HepG2 (cell line): ENCODE results near the gene NRL. TPM values are rescaled to one million over a fixed set of nuclear protein-coding genes. Genes with fewer than 3 reads are reported as not detected.

ENCODE experiments used
- ATF6 ChIP-seq: sonication (generic); formaldehyde crosslinking; conservative IDR thresholded peaks from 2 replicates; pipeline ENCODE4 v1.4.0; 2020; ENCODE audit warnings: missing genetic modification reagents
- CEBPZ ChIP-seq: IDR thresholded peaks from 2 replicates; pipeline ENCODE4 v1.6.1; 2012; ENCODE audit warnings: low read length, improper control_type of control experiment
- DRAP1 ChIP-seq: IDR thresholded peaks from 2 replicates; pipeline ENCODE4 v1.6.1; 2016; ENCODE audit warnings: missing genetic modification reagents, missing compliant biosample characterization
- IKZF4 ChIP-seq: sonication (generic); formaldehyde crosslinking; IDR thresholded peaks from 2 replicates; pipeline ENCODE4 v1.5.1; 2020; ENCODE audit warnings: borderline replicate concordance, mild to moderate bottlenecking, low read depth, missing genetic modification reagents; ENCODE audit errors: not compliant biosample characterization
- MBNL3 ChIP-seq: fragments of 250-450 bp; sonication (Bioruptor Pico); conservative IDR thresholded peaks from 2 replicates; pipeline ENCODE4 v1.8.0; 2022; ENCODE audit warnings: mild to moderate bottlenecking, inconsistent platforms
- RAD21 ChIP-seq: fragments of 450-650 bp; formaldehyde crosslinking; IDR thresholded peaks from 2 replicates; pipeline ENCODE4 v1.5.0; 2020; ENCODE audit warnings: mild to moderate bottlenecking
- SP5 ChIP-seq: IDR thresholded peaks from 2 replicates; pipeline ENCODE4 v1.6.1; 2016; ENCODE audit warnings: low read depth, borderline replicate concordance
- TBX3 ChIP-seq: fragments of 450-650 bp; IDR thresholded peaks from 2 replicates; pipeline ENCODE4 v1.6.1; 2017; ENCODE audit warnings: antibody characterized with exemption, mild to moderate bottlenecking, inconsistent platforms, borderline replicate concordance
- TERF1 ChIP-seq: sonication (generic); formaldehyde crosslinking; IDR thresholded peaks from 2 replicates; pipeline ENCODE4 v1.8.0; 2022; ENCODE audit warnings: mild to moderate bottlenecking, missing genetic modification reagents, moderate library complexity
- ZFP41 ChIP-seq: sonication (generic); formaldehyde crosslinking; IDR thresholded peaks from 2 replicates; pipeline ENCODE4 v1.4.0; 2020; ENCODE audit warnings: mild to moderate bottlenecking, missing genetic modification reagents, borderline replicate concordance
- ZKSCAN5 ChIP-seq: sonication (generic); formaldehyde crosslinking; IDR thresholded peaks from 2 replicates; pipeline ENCODE4 v1.5.1; 2020; ENCODE audit warnings: mild to moderate bottlenecking, missing genetic modification reagents
- ZMAT5 ChIP-seq: sonication (generic); formaldehyde crosslinking; IDR thresholded peaks from 2 replicates; pipeline ENCODE4 v1.5.0; 2020; ENCODE audit warnings: mild to moderate bottlenecking, low read depth, missing genetic modification reagents, borderline replicate concordance
- ZNF501 ChIP-seq: sonication (generic); formaldehyde crosslinking; IDR thresholded peaks from 2 replicates; pipeline ENCODE4 v1.5.1; 2020; ENCODE audit warnings: mild to moderate bottlenecking, moderate library complexity, missing genetic modification reagents
- ZNF672 ChIP-seq: sonication (generic); formaldehyde crosslinking; IDR thresholded peaks from 2 replicates; pipeline ENCODE4 v1.8.1; 2022; ENCODE audit warnings: missing genetic modification reagents
- polyA plus RNA-seq, 8 experiments: library from polyadenylated mRNA; depleted of rRNA in 3 of 8; stranded (reverse) in 7 of 8; unstranded in 1 of 8; fragments of >200 nt; fragmentation: Illumina TruSeq in 4 of 8; extraction: Trizol in 4 of 8; gene quantifications; 2 replicates each; pipeline versions ENCODE4 v1.2.1 to v1.2.3, GENCODE V29; 2011 to 2016; ENCODE audit warnings: low read depth in 4 of 8, missing spikeins in 1 of 8, mixed read lengths in 1 of 8; ENCODE audit not compliant: insufficient read depth in 1 of 8
- total RNA-seq, 5 experiments: library from RNA; depleted of rRNA; stranded (reverse); fragments of >200 nt; fragmentation: Illumina TruSeq; extraction: Trizol; gene quantifications; 2 replicates each; pipeline ENCODE4 v1.2.3, GENCODE V29; 2016; ENCODE audit warnings: low read depth in 1 of 5

The NRL gene
- total and polyA plus RNA-seq, 2 of the 13 experiments (the other 11 are each of a cell fraction or from before 2014, with no cell fraction given) = 2.5 to 4.7 TPM

- TF ChIP-seq CEBPZ = peak; percentile 88
- TF ChIP-seq TBX3 = peak; percentile 95
- peak; percentile 95; the same call in 1 of the 2 replicates for TF ChIP-seq ZFP41
- TF ChIP-seq DRAP1 (CRISPR knock-in tag) = peak; percentile 89
- TF ChIP-seq ZKSCAN5 (CRISPR knock-in tag) = peak; percentile 83; the same call in 1 of the 2 replicates
- TF ChIP-seq RAD21 (CRISPR knock-in tag) = peak; percentile 78
- peak; percentile 99 for TF ChIP-seq ZNF501 (CRISPR knock-in tag)
- TF ChIP-seq IKZF4 (CRISPR knock-in tag) = peak; percentile 99
- no peak for TF ChIP-seq ZMAT5 (CRISPR knock-in tag)
- TF ChIP-seq ZNF672 (CRISPR knock-in tag) = no peak
- no peak for TF ChIP-seq MBNL3
- TF ChIP-seq SP5 = peak; percentile 99
- TF ChIP-seq ATF6 = no peak
- TF ChIP-seq TERF1 = no peak
Observed at GRCh38 chr14:24114532-24115421, at the start of gene NRL, which contains the start of gene DCAF11 (continued).
